ENCODE data around the gene TRIM16.
"Not testable (repeated sequence)": the region's sequence is repeated elsewhere in the genome, so short reads cannot be mapped to it uniquely, and the experiment has no call there.

GRCh38 chr17:15716601-15717563, 32.8 kb upstream of the TRIM16 start:
- TF ChIP-seq, protein P1, sequence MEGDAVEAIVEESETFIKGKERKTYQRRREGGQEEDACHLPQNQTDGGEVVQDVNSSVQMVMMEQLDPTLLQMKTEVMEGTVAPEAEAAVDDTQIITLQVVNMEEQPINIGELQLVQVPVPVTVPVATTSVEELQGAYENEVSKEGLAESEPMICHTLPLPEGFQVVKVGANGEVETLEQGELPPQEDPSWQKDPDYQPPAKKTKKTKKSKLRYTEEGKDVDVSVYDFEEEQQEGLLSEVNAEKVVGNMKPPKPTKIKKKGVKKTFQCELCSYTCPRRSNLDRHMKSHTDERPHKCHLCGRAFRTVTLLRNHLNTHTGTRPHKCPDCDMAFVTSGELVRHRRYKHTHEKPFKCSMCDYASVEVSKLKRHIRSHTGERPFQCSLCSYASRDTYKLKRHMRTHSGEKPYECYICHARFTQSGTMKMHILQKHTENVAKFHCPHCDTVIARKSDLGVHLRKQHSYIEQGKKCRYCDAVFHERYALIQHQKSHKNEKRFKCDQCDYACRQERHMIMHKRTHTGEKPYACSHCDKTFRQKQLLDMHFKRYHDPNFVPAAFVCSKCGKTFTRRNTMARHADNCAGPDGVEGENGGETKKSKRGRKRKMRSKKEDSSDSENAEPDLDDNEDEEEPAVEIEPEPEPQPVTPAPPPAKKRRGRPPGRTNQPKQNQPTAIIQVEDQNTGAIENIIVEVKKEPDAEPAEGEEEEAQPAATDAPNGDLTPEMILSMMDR (IDR thresholded peaks at IDR 0.05), result not testable (repeated sequence)
- not testable (repeated sequence) for TF ChIP-seq POLR2A, POLR2AphosphoS5 (IDR thresholded peaks at IDR 0.05)
